ENCODE data around the gene SERPINB5. TPM values are rescaled to one million over a fixed set of nuclear protein-coding genes. Genes with fewer than 3 reads are reported as not detected.

The SERPINB5 gene
- total RNA-seq, 4 donors from 2014 or later = 298 to 404 (median 337) TPM

- no peak for DNase-seq (ENCODE audit: low spot score in 2 of 2)
- H3K4me3 ChIP-seq (ENCODE audit: low read depth, poor library complexity, severe bottlenecking) = no peak overlapping the region
- WGBS, 2 donors = 13 to 34% methylated on average over 2 of the region's 2 CpGs
- intact Hi-C loops (cut with DNase I; ENCODE audit: low total_unique reads) = no loop called here
- TF ChIP-seq CTCF (IDR thresholded peaks at IDR 0.05) (no peak), POLR2A (IDR thresholded peaks at IDR 0.05) (no peak)
Measured at GRCh38 chr18:63438181-63438580, 38.6 kb upstream of the SERPINB5 start.

- intact Hi-C loops (cut with DNase I; ENCODE audit: low total_unique reads) = no loop called here
- 3% methylated on average over 6 of the region's 6 CpGs for WGBS, 2 donors
- H3K4me3 ChIP-seq (ENCODE audit: low read depth, poor library complexity, severe bottlenecking) = no peak overlapping the region
Measured at GRCh38 chr18:63439334-63439733, 37.4 kb upstream of the SERPINB5 start.

GRCh38 chr18:63440219-63440618 is 36.5 kb upstream of the SERPINB5 start:
- no peak overlapping the region for H3K4me3 ChIP-seq (ENCODE audit: low read depth, poor library complexity, severe bottlenecking)
- peak in 1 of 2 donors; percentile 73 for DNase-seq (ENCODE audit: low spot score in 2 of 2)
- intact Hi-C loops (cut with DNase I; ENCODE audit: low total_unique reads) = loop anchor here (5.0 kb wide), 1 partner anchor 423 kb away; no protein-coding TSS in a partner anchor
- TF ChIP-seq POLR2A (IDR thresholded peaks at IDR 0.05) = no peak
- 34 to 60% methylated on average over 1 of the region's 1 CpG for WGBS, 2 donors

More at GRCh38 chr18:63439334-63439733, 37.4 kb upstream of the SERPINB5 start:
- TF ChIP-seq POLR2A (IDR thresholded peaks at IDR 0.05) (no peak), CTCF (IDR thresholded peaks at IDR 0.05) (peak in 1 of 3 donors; percentile 59)
- peak in 1 of 2 donors; percentile 68 for DNase-seq (ENCODE audit: low spot score in 2 of 2)

DNA sequence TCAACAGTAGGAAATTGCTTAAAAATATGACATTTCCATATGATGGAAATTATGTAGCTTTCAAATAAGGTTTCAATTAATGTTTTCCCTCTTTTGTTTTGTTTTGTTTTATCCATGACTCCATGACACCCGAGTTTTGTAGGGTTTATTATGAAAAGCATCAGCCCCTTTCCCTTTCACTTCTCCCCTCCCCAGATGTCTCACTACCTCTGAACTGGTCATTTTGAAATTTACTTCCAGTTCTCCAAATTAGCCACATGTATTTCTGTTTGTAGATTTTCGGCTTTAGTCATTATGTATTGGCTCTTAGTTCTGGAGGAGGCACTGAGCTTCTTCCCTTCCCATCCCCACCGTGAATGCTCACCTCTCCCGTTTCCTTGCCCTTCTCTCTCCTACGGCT is 35.9 kb upstream of the SERPINB5 start:
- WGBS, 2 donors = 68 to 70% methylated on average over 5 of the region's 5 CpGs
- no peak for DNase-seq (ENCODE audit: low spot score in 2 of 2)
- intact Hi-C loops (cut with DNase I; ENCODE audit: low total_unique reads) = loop anchor here (5.0 kb wide), 1 partner anchor 424 kb away; no protein-coding TSS in a partner anchor

DNA sequence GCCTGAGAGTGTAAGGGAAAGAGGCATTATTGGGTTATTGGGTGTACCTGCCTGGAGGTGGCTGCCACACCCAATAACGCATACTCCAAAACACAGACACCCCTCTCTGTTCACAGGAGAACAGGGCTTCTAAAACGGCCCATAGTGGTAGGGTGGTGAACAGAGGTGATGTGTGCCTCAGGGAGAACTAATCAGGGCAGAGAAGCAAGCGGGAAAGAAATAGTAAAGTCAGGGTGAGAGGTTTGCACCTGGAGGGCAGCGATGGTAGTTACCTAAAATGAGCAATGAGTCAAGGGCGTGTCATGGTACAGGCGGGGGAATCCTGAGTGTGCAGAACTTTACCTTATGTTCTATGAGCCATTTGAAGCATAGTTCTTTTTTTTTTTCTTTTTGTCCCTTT is 32.9 kb upstream of the SERPINB5 start:
- 51 to 55% methylated on average over 6 of the region's 6 CpGs for WGBS, 2 donors
- intact Hi-C loops (cut with DNase I; ENCODE audit: low total_unique reads) = loop anchor here (5.0 kb wide), 1 partner anchor 427 kb away; no protein-coding TSS in a partner anchor
- TF ChIP-seq CTCF (IDR thresholded peaks at IDR 0.05) = no peak
- no peak for TF ChIP-seq POLR2A (IDR thresholded peaks at IDR 0.05)
- H3K4me3 ChIP-seq (ENCODE audit: low read depth, poor library complexity, severe bottlenecking) = no peak overlapping the region
- DNase-seq (ENCODE audit: low spot score in 2 of 2) = no peak

More for the DNA sequence above, 35.9 kb upstream of the SERPINB5 start:
- H3K4me3 ChIP-seq (ENCODE audit: low read depth, poor library complexity, severe bottlenecking) = no peak overlapping the region
- no peak for TF ChIP-seq POLR2A (IDR thresholded peaks at IDR 0.05)
- no peak for TF ChIP-seq CTCF (IDR thresholded peaks at IDR 0.05)

DNA sequence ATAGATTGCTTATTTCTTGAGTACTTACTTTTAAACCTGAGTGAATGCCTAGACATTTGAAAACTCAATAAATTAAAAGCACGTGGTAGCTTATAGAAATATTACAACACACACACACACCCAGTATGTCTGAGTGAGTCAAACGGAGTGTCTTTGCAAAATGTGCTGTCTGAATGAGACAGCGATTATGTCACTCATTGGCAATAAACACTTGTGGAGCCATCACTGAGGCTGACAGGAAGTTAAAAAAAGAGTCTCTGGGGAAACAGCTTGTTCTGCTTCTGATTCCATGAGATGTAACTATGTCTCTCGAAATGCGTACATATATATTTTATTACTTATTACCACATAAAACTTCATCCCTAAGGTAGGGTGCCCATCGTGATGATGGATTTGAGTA is 32.2 kb upstream of the SERPINB5 start:
- DNase-seq (ENCODE audit: low spot score in 2 of 2) = peak in 1 of 2 donors; percentile 70
- TF ChIP-seq CTCF (IDR thresholded peaks at IDR 0.05) (no peak), POLR2A (IDR thresholded peaks at IDR 0.05) (no peak)

More for the DNA sequence above, 32.2 kb upstream of the SERPINB5 start:
- no peak overlapping the region for H3K4me3 ChIP-seq (ENCODE audit: low read depth, poor library complexity, severe bottlenecking)
- 15% methylated on average over 6 of the region's 6 CpGs for WGBS, 2 donors
- intact Hi-C loops (cut with DNase I; ENCODE audit: low total_unique reads) = loop anchor here (5.0 kb wide), 1 partner anchor 427 kb away; no protein-coding TSS in a partner anchor
